ENCODE measurements around the gene NRIP1.

- TF ChIP-seq EZH2phosphoT487 (IDR thresholded peaks at IDR 0.05; ENCODE audit: insufficient read depth, low read depth) (no peak), EZH2 (IDR thresholded peaks at IDR 0.05; ENCODE audit: insufficient read depth, poor library complexity, severe bottlenecking) (no peak)
Measured at GRCh38 chr21:14991957-14992356, 72.8 kb downstream of the NRIP1 start.

Measured in GM23248 (cell line).